Measurements from ENCODE around the gene ZSCAN5C.

DNA sequence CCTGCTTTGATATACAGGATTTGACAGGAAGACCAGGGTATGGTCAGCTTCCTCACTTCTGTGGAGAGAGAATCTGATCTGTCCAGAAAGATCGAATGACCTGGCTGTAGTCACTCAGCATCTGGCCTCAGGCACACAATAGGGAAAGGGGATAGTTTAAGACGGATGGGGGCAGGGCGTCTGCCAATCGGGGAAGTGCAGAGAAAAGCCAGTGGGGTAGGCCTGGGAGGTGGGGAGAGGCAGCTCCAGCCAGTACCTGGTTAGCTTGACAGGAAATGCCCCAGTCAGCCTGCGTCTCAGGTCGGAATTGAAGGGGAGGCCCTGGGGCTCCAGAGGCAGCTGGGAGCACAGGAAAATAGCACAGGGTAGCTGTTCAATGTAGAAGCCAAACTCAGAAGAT, 48.6 kb upstream of the ZSCAN5C start:
- TF ChIP-seq, protein P1, sequence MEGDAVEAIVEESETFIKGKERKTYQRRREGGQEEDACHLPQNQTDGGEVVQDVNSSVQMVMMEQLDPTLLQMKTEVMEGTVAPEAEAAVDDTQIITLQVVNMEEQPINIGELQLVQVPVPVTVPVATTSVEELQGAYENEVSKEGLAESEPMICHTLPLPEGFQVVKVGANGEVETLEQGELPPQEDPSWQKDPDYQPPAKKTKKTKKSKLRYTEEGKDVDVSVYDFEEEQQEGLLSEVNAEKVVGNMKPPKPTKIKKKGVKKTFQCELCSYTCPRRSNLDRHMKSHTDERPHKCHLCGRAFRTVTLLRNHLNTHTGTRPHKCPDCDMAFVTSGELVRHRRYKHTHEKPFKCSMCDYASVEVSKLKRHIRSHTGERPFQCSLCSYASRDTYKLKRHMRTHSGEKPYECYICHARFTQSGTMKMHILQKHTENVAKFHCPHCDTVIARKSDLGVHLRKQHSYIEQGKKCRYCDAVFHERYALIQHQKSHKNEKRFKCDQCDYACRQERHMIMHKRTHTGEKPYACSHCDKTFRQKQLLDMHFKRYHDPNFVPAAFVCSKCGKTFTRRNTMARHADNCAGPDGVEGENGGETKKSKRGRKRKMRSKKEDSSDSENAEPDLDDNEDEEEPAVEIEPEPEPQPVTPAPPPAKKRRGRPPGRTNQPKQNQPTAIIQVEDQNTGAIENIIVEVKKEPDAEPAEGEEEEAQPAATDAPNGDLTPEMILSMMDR (IDR thresholded peaks at IDR 0.05) = no peak
- TF ChIP-seq POLR2AphosphoS5 (IDR thresholded peaks at IDR 0.05; ENCODE audit: insufficient read depth in 1 of 2, low read depth in 1 of 2) (no peak), POLR2A (IDR thresholded peaks at IDR 0.05) (no peak)

Measured in vagina (tissue), 2 donors.